Measurements from ENCODE around the gene ILRUN. TPM values are rescaled to one million over a fixed set of nuclear protein-coding genes. Genes with fewer than 3 reads are reported as not detected.

The ILRUN gene
- total and polyA plus RNA-seq, 2 donors (not counting 1 experiment from before 2014, with no cell fraction given): 30.1 to 71.3 TPM

GRCh38 chr6:34673064-34673463, 23.5 kb downstream of the ILRUN start:
- Histone ChIP-seq H3K36me3 (replicated peaks in 1 of 2; ENCODE audit: control extremely low read depth in 1 of 2, control insufficient read depth in 1 of 2, extremely low read depth in 1 of 2, insufficient read depth in 2 of 2, low read length in 1 of 2) (no peaks in the 10 kb centered on the region), H4K20me1 (ENCODE audit: control insufficient read depth, insufficient read depth, low read length, poor library complexity, severe bottlenecking) (no peaks in the 10 kb centered on the region), H3K27ac (ENCODE audit: low read length in 2 of 2) (peak overlapping the region; percentile 96 to 98), H3K9me3 (ENCODE audit: control extremely low read depth in 1 of 3, control insufficient read depth in 2 of 3, insufficient read depth in 1 of 3, low read length in 2 of 3) (no peaks in the 10 kb centered on the region), H3K9ac (ENCODE audit: low read length) (peak overlapping the region; percentile 32), H2AFZ (ENCODE audit: insufficient read depth, low read depth, low read length, poor library complexity, severe bottlenecking) (no peak overlapping the region), H3K79me2 (ENCODE audit: control insufficient read depth, insufficient read depth, low read length) (peaks cover 89% of the 10 kb centered on the region), H3K4me2 (replicated peaks; ENCODE audit: low read depth, low read length, poor library complexity, severe bottlenecking) (peak overlapping the region; percentile 79), H3K4me1 (ENCODE audit: control insufficient read depth in 2 of 2, insufficient read depth in 2 of 2, low read length in 2 of 2) (peaks cover 60 to 69% of the 10 kb centered on the region in 2 donors), H3K27me3 (replicated peaks in 1 of 4; ENCODE audit: control extremely low read depth in 1 of 4, control insufficient read depth in 3 of 4, insufficient read depth in 4 of 4, low read length in 3 of 4) (no peaks in the 10 kb centered on the region), H3K4me3 (ENCODE audit: control extremely low read depth in 1 of 5, extremely low read depth in 1 of 5, insufficient read depth in 1 of 5, low read depth in 2 of 5, low read length in 4 of 5) (peak overlapping the region in 2 of 5 experiments; percentile 35 to 57)
- WGBS (ENCODE audit: insufficient coverage): no CpG with 5 or more reads among the region's 1 CpG
- TF ChIP-seq EZH2 (IDR thresholded peaks at IDR 0.05; ENCODE audit: borderline replicate concordance, insufficient read depth, low read depth, low read length, poor library complexity, severe bottlenecking): no peak
- TF ChIP-seq CTCF (IDR thresholded peaks at IDR 0.05): no peak
- Mint-ChIP-seq H3K4me3 (peak overlapping the region; percentile 80), H3K27me3 (no peaks in the 10 kb centered on the region), H3K27ac (peak overlapping the region; percentile 98), H3K4me1 (peaks cover 65% of the 10 kb centered on the region), H3K9me3 (ENCODE audit: insufficient read depth) (no peaks in the 10 kb centered on the region)
- DNase-seq (no peak), ATAC-seq (ENCODE audit: low read depth) (no peak)
- ChIA-PET CTCF (interaction anchor here (0.7 to 1.4 kb wide), 5 partner anchors 19 to 490 kb away, joined by 3 to 5 read pairs (median 3); partner anchors contain the start of gene SNRPC), POLR2A (interaction anchor here (1.2 to 5.6 kb wide), 4 partner anchors 10 to 34 kb away, joined by 3 to 32 read pairs (median 8); partner anchors contain the start of gene ILRUN)
- intact Hi-C loops (cut with micrococcal nuclease): loop anchor here (2.0 to 10.0 kb wide), 5 partner anchors 16 to 436 kb away; partner anchors contain the start of genes HMGA1, NUDT3 and SNRPC

- no peaks in the 10 kb centered on the region for H3K9me3 ChIP-seq (ENCODE audit: control extremely low read depth in 1 of 3, control insufficient read depth in 2 of 3, insufficient read depth in 1 of 3, low read length in 2 of 3)
- H3K9me3 Mint-ChIP-seq (ENCODE audit: insufficient read depth): no peaks in the 10 kb centered on the region
- H3K79me2 ChIP-seq (ENCODE audit: control insufficient read depth, insufficient read depth, low read length): peaks cover 89% of the 10 kb centered on the region
- no peaks in the 10 kb centered on the region for H4K20me1 ChIP-seq (ENCODE audit: control insufficient read depth, insufficient read depth, low read length, poor library complexity, severe bottlenecking)
- DNase-seq (peak; percentile 59), ATAC-seq (ENCODE audit: low read depth) (no peak)
- no peak for TF ChIP-seq CTCF (IDR thresholded peaks at IDR 0.05)
- TF ChIP-seq EZH2 (IDR thresholded peaks at IDR 0.05; ENCODE audit: borderline replicate concordance, insufficient read depth, low read depth, low read length, poor library complexity, severe bottlenecking): no peak
- H2AFZ ChIP-seq (ENCODE audit: insufficient read depth, low read depth, low read length, poor library complexity, severe bottlenecking): no peak overlapping the region
- peak overlapping the region in 2 of 5 experiments; percentile 11 to 57 for H3K4me3 ChIP-seq (ENCODE audit: control extremely low read depth in 1 of 5, extremely low read depth in 1 of 5, insufficient read depth in 1 of 5, low read depth in 2 of 5, low read length in 4 of 5)
- ChIA-PET CTCF (interaction anchor here (0.7 to 1.4 kb wide), 6 partner anchors 15 to 212 kb away, joined by 3 to 5 read pairs (median 3); partner anchors contain the start of gene SNRPC), POLR2A (interaction anchor here (0.7 to 5.6 kb wide), 5 partner anchors 9 to 522 kb away, joined by 3 to 32 read pairs (median 7); partner anchors contain the start of gene ILRUN)
- H3K27ac Mint-ChIP-seq: peak overlapping the region; percentile 98
- WGBS (ENCODE audit: insufficient coverage): 20% methylated on average over 1 of the region's 3 CpGs
- H3K4me3 Mint-ChIP-seq: peak overlapping the region; percentile 80
- H3K27me3 Mint-ChIP-seq: no peaks in the 10 kb centered on the region
- no peaks in the 10 kb centered on the region for H3K36me3 ChIP-seq (replicated peaks in 1 of 2; ENCODE audit: control extremely low read depth in 1 of 2, control insufficient read depth in 1 of 2, extremely low read depth in 1 of 2, insufficient read depth in 2 of 2, low read length in 1 of 2)
- H3K4me1 ChIP-seq (ENCODE audit: control insufficient read depth in 2 of 2, insufficient read depth in 2 of 2, low read length in 2 of 2): peaks cover 60 to 69% of the 10 kb centered on the region in 2 donors
- peak overlapping the region; percentile 79 for H3K4me2 ChIP-seq (replicated peaks; ENCODE audit: low read depth, low read length, poor library complexity, severe bottlenecking)
- no peaks in the 10 kb centered on the region for H3K27me3 ChIP-seq (replicated peaks in 1 of 4; ENCODE audit: control extremely low read depth in 1 of 4, control insufficient read depth in 3 of 4, insufficient read depth in 4 of 4, low read length in 3 of 4)
- H3K9ac ChIP-seq (ENCODE audit: low read length): peak overlapping the region; percentile 32
- H3K4me1 Mint-ChIP-seq: peaks cover 69% of the 10 kb centered on the region
- intact Hi-C loops (cut with micrococcal nuclease): loop anchor here (1.0 to 10.0 kb wide), 6 partner anchors 10 to 435 kb away; partner anchors contain the start of genes HMGA1, NUDT3 and SNRPC
- peak overlapping the region; percentile 96 to 98 for H3K27ac ChIP-seq (ENCODE audit: low read length in 2 of 2)
Observed at GRCh38 chr6:34672657-34673043, 23.9 kb downstream of the ILRUN start.
